NOMO-1 treated with DMSO at 0.1 percent for 48 hours (cell line): ENCODE results near the gene ADAP1.
A peak's percentile ranks its signal among the peaks of the same experiment; 100 is the strongest.
"Not testable (repeated sequence)": the region's sequence is repeated elsewhere in the genome, so short reads cannot be mapped to it uniquely, and the experiment has no call there.

ENCODE experiments used
- DNase-seq: peaks from one replicate; lab custom pipeline; 2025; ENCODE audit not compliant: unreplicated experiment; lab: John Stamatoyannopoulos, UW

ADAP1 gene

DNA sequence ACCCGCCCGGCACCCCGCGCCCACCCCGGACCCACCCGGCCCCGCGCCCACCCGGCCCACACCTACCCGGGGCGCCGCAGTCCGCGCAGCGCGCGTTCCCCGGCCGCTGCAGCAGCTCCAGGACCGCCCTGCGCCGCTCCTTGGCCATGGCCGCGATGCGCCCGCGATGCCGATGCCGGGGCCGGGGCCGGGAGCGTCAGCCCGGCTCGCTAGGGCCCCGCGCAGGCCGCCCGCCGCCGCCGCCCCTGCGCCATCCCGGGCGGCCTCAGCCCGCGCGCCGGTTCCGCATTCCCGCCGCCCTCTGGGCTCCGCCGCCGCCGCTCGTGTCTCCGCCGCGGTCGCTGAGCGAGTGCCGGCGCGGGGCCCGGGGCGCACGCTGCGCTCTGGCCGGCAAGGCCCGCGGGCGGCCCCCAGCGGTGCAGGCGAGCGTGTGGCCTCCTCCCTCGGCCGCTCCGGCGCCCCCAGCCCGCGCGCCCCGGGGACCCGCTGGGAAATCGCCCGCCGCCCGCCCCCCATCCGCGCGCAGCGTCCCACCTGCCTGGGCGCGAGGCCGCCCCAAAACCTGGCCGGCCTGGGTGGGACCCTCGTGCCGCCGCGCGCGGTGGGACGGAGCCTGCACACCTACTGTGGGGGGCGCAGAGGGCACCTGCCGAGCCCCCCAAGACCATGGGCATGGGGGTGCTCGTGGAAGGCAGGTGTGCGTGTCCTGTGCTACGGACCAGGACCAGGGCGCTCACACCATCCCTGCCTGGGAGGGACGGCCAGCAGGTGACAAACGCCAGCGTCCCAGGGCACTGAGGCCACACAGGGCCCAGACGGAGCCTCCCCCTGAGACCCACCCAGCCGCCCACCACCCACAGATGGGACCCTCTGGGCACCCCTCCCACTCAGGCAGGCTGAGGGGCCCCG lies at the start of gene ADAP1:
Gene ADAP1, minus strand, starts transcription at position 351 of the 909 bp plus-strand sequence. Its CDS starts 203 bp downstream, at position 148.
- DNase-seq, result peak; percentile 56

DNA sequence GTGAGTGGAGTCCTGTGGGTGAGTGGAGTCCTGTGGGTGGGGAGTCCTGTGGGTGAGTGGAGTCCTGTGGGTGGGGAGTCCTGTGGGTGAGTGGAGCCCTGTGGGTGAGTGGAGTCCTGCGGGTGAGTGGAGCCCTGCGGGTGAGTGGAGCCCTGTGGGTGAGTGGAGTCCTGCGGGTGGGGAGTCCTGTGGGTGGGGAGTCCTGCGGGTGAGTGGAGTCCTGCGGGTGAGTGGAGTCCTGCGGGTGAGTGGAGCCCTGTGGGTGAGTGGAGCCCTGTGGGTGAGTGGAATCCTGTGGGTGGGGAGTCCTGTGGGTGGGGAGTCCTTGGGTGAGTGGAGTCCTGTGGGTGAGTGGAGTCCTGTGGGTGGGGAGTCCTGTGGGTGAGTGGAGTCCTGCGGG lies 48.0 kb upstream of the ADAP1 start:
- DNase-seq, result not testable (repeated sequence)

GRCh38 chr7:1002026-1002425 lies 47.5 kb upstream of the ADAP1 start:
- not testable (repeated sequence) for DNase-seq

GRCh38 chr7:1001069-1001770 lies 46.7 kb upstream of the ADAP1 start:
- DNase-seq, result not testable (repeated sequence)

DNA sequence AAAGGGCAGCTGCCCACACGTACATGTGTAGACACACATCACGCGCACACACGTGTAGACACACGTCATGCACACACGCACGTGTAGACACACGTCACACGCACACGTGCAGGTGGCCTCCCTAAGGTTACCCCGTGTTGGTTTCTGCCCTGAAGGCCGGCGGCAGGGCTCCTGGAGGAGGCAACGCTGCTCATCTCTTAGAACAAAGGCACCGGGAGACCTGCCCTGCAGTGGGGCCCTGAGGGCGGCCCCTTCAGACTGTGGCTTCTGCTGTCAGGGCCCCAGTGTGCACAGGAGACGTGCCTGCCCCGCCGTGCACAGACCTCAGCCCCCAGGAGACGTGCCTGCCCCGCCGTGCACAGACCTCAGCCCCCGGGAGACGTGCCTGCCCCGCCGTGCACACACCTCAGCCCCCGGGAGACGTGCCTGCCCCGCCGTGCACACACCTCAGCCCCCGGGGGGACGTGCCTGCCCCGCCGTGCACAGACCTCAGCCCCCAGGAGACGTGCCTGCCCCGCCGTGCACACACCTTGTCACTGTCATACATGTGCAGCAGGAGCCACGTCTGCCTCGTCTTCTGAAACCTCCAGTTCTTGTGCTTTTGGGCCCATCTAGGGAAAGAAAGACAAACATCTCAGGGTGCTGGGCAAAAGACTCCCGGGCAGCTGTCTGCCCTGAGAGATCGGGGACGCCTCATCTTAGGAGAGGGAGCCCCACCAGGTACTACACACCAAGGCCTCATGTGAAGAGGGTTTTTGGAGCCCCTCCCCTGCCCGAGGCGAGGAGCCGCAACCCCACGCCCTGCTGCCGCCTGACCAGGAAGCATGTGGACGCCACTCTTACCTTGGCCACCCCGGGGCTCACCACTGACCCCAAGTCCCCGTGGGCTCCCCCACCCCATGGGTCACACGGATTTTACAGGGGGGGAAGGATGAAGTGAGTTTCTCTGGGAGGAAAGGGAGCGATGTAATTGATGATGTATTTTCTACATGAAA lies 45.8 kb upstream of the ADAP1 start:
- DNase-seq, result no peak

GRCh38 chr7:999149-999879 lies 44.8 kb upstream of the ADAP1 start:
- DNase-seq, result no peak

DNA sequence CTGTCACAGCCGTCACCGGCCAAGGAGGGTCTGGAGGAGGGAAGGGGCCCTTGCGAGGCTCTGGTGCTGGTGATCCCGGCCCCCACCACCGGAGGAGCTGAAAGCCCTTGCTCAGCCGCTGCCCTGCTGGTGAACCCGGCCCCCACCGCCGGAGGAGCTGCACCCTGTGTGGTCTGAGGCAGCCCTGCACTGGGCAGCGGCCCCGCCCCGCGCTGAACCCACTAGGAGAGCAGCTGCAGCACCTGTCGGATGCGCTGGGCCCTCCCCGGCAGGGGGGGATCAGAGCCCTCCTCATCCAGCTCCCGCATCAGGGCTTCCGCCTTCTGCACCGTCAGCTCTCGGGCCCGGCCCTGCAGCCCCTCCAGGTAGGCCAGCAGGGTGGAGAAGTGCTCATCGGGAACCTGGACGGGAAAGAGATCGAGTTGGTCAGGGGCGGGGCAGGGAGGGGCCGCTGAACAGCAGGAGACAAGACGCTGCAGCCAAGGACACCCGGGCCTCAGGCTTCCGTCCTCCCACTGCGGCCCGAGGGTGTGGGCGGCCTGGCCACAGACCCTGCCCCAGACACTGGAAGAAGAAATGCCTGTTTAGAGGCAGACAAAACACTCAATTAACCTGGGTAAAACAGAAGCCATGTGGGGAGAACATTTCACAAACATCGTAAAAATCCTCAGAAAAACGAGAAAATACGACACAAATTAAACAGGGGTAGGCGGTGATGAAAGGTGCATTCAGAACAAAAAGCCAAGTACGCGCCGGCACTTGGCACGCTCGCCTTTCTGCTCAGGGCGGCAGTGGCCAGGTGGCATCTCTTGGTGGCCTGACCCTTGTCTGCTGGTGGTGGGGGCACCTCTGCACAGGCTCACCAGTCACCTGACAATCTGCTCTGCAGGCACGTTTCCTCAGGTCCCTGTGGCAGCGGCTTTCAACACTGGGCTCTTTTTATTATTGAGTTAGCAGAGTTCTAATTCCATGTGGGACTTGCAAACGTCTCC lies 43.2 kb upstream of the ADAP1 start:
- no peak for DNase-seq

DNA sequence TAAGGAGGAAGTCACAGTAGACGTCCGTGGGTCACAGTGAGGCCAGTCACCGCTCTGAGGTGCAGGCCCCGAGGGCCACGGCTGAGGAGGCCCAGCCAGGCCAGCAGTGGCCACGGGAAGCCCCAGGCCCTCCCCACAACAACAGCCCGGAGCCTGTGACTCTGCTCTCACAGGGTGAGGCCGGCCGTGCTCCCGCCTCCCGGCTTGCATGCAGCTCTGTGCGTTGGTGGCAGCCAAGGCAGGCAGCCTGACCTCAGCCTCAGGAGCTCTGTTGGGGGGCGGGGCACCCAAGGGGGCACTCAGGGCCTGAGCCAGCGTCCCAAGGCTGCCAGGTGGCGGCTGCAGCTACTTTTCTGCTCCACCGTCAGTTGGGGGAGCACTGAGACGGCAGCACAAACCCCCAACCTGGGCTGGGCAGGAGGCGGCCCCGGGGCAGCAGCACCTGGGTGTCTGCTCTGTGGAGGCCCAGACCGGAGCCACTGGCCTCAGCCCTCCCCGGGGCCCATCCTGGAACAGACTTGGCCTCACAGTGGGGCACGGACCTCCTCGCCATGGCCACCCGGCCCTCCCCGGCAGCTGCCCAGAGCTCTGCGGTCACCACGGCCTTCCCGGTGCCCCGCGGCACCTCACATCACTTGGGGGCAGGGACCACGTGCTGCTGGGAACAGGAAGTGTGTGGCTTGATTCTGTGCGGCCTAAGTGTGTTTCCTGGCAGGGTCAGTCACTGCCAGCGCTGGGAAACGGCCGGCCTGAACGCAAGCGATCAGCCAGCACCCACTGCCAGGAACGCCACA lies 41.8 kb upstream of the ADAP1 start:
- DNase-seq, result no peak

DNA sequence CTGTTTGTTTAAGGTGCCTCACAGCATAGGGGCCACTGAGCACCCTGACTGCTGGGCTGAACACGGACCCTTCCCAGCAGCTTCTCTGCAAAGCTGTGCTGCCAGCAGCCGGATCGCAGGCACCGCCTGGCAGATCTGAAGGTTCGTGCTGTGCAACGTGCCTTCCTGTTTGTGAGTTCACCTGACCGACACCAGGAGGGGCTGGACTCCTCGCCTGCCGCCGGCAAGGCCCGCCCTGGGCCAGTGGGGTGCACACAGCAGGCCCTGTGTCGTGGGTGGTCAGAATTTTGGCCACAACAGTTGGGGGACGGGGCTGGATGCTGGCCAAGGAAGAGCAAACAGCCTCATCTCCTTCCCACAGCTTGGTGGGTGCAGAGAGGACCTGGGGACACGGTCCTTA lies 41.1 kb upstream of the ADAP1 start:
- DNase-seq, result no peak

DNA sequence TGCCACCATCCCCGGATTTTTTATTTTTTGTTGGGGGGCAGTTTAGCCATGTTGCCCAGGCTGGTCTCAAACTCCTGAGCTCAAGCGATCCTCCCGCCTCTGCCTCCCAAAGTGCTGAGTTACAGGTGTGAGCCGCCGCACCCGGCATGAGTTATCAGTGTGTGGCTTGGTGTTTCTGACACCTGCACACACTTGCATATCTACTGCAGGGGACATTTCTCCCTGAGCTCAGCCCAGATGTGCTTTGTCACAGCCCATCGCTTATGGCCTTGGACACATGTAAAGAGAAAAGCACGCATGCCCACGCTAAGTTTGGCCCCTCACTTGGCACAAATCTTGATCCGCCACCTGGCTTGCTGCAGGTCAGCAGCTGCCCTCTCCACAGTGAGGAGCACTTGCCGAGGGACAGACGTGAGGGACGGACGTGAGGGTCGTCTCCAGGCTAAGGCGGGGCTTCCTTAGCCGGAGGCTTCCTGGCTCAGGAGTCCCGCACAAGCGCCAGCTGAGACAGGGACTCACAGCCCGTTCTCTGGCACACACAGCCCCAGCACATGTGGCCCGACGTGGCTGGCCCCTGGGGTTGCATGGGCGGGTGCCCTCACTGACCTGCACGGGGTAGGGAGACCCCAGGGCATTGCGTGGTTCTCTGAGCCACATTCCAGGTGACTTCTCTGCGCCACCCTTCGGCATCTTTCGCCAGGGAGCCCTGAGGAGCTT lies 40.3 kb upstream of the ADAP1 start:
- no peak for DNase-seq

DNA sequence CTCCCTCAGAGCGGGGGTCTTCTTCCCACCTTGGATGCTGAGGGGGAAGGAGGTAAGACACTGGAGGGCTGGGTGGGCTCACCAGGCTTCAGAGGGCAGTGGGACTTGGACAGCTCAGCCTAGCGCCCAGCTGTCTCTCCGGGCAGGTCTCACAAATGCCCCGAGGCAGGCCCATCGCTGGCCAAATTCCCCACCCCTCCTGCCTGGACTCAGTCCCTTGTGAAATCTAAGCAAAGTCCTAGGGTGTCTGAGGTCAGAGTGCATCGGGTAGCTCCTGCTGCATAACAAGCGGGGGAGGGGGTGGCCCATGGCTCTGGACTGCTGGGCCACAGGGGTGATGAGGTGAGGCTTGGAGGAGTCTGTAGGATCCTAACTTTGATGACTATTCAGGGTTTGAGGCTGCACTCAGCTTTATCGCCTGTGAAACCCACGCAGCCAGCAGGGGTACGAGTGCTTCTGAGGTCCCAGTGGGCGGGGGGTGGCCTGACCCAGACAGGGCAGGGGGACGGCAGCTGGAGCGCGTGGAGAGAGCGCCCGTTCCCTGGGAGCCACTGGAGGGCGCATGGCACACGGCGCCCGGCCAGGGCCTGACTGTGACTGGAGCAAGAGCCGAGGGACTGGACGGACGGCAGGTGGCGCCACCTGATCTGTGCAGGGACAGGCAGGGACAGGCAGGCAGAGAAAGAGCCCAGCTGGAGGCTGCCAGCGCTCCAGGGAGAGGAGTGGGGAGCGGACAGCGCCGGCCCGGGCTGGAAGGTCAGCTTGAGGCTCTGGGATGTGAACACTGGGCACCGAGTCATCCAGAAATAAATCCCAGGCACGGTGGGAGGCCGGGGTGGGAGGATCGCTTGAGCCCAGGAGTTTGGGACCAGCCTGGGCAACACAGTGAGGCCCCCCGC lies 38.5 kb upstream of the ADAP1 start:
- peak; percentile 96 for DNase-seq

- no peak for DNase-seq
These were observed 37.5 kb upstream of the ADAP1 start for GRCh38 chr7:991729-992656.

- DNase-seq, result no peak
These were observed 36.7 kb upstream of the ADAP1 start for GRCh38 chr7:990933-991728.

DNA sequence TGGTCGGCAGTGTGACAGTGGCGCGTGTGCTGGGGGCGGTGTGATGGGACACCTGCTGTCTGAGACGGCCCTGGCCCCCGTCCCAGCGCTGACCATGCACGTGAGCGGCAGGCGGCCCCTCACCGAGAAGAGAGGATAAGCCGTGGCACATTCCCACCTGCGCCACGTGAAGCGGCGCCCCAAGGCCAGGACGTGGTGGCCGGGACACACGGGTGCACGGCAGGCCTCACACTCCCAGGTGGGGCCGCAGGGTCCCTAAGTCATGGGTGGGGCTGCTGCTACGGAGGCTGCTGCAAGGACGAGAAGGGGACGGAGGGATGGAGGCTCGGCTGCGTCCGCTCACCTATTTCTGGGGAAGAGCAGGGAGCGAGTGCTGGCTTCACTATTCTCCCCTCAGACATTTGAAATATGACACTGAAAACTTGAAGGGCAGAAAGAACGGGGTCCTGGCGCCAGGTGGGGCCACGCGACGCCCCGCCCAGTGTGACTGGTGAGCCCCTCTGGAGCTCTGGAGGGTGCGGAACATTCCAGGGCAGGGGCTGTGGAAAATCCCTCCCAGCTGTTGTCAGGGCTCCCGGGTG lies 36.0 kb upstream of the ADAP1 start:
- no peak for DNase-seq
